ENCODE data around the gene PRKCA.

PRKCA gene

DNA sequence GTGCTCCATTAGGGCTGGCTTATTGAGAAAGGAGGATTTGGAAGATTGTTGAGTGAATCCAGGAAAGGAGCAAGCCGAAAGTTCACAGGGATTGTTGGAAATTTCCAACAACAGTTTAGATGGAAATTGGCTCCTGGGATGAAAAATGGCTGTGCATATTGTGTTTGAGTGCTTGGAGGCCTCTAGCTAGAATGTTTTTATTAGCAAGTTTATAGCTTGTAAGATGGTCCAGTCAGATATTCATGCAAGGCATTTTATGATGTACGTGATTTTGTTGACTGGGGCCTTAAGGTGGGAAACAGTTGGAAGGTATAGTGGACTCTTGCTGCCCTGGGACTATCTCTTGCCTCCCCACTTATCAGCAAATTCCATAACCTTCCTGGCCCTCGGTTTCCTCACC is 216.7 kb downstream of the PRKCA start:
- Histone ChIP-seq H2BK12ac (ENCODE audit: low read length) (no peak overlapping the region), H3K79me1 (ENCODE audit: low read length) (no peaks in the 10 kb centered on the region), H3K79me2 (ENCODE audit: control insufficient read depth, insufficient read depth, low read length, poor library complexity) (no peaks in the 10 kb centered on the region), H3K14ac (ENCODE audit: low read length) (no peak overlapping the region), H3K4ac (ENCODE audit: low read depth, low read length) (no peak overlapping the region), H3K9me3 (ENCODE audit: insufficient read depth, low read depth, low read length) (no peaks in the 10 kb centered on the region), H2AK5ac (ENCODE audit: low read length) (no peak overlapping the region), H3K4me3 (ENCODE audit: low read depth, low read length) (no peak overlapping the region), H2AFZ (ENCODE audit: insufficient read depth, low read length, poor library complexity) (no peak overlapping the region), H3K36me3 (ENCODE audit: control insufficient read depth in 1 of 2, insufficient read depth in 2 of 2, low read length in 2 of 2) (no peaks in the 10 kb centered on the region), H2BK5ac (ENCODE audit: low read depth, low read length, poor library complexity) (no peak overlapping the region), H3K27me3 (ENCODE audit: insufficient read depth, low read length) (no peaks in the 10 kb centered on the region), H4K12ac (ENCODE audit: low read depth, low read length) (no peak overlapping the region), H2BK120ac (ENCODE audit: insufficient read depth, low read length, poor library complexity) (no peak overlapping the region), H3K23ac (ENCODE audit: low read length) (no peak overlapping the region), H3K4me1 (ENCODE audit: control insufficient read depth in 1 of 2, insufficient read depth in 2 of 2, low read length in 2 of 2) (peaks cover 0 to 2% of the 10 kb centered on the region in 2 experiments), H4K8ac (ENCODE audit: low read depth, low read length) (no peak overlapping the region), H4K91ac (ENCODE audit: low read depth, low read length) (no peak overlapping the region), H3K18ac (ENCODE audit: low read length) (no peak overlapping the region), H3K4me2 (ENCODE audit: low read length) (no peak overlapping the region), H3K9ac (ENCODE audit: low read length) (no peak overlapping the region), H3K27ac (ENCODE audit: low read depth, low read length) (no peak overlapping the region)
- WGBS (ENCODE audit: extremely low coverage, insufficient coverage, insufficient read length): no CpG with 5 or more reads among the region's 3 CpGs
- DNase-seq: no peak

DNA sequence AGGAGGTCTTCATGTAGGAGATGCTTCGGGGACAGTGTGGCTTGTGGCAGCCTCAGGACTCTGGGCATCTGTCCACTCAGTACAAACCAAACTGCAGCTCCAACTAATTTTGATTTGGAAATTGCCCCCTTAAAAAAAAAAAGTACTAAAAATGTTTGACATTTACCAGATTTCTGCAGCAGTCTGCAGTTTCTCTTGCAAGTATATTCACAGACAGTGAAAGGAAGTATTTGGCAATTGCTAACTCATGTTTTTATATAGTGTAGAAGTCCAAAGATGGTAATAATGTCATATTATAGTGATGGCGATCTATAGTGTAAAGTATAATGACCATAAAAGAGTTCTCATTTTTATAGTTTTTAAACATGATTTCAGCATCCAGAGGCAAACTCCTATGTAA is 218.6 kb downstream of the PRKCA start:
- H4K12ac ChIP-seq (ENCODE audit: low read depth, low read length): no peak overlapping the region
- H3K14ac ChIP-seq (ENCODE audit: low read length): no peak overlapping the region
- H3K79me1 ChIP-seq (ENCODE audit: low read length): no peaks in the 10 kb centered on the region
- no peak overlapping the region for H3K27ac ChIP-seq (ENCODE audit: low read depth, low read length)
- DNase-seq: no peak
- no CpG with 5 or more reads among the region's 2 CpGs for WGBS (ENCODE audit: extremely low coverage, insufficient coverage, insufficient read length)
- H2AK5ac ChIP-seq (ENCODE audit: low read length): no peak overlapping the region
- H3K4me2 ChIP-seq (ENCODE audit: low read length): no peak overlapping the region
- H4K8ac ChIP-seq (ENCODE audit: low read depth, low read length): no peak overlapping the region
- H3K4ac ChIP-seq (ENCODE audit: low read depth, low read length): no peak overlapping the region
- no peak overlapping the region for H2BK5ac ChIP-seq (ENCODE audit: low read depth, low read length, poor library complexity)
- H3K23ac ChIP-seq (ENCODE audit: low read length): no peak overlapping the region
- no peak overlapping the region for H2BK12ac ChIP-seq (ENCODE audit: low read length)
- H3K9ac ChIP-seq (ENCODE audit: low read length): no peak overlapping the region
- H3K18ac ChIP-seq (ENCODE audit: low read length): no peak overlapping the region
- no peak overlapping the region for H4K91ac ChIP-seq (ENCODE audit: low read depth, low read length)
- no peak overlapping the region for H3K4me3 ChIP-seq (ENCODE audit: low read depth, low read length)
- no peaks in the 10 kb centered on the region for H3K79me2 ChIP-seq (ENCODE audit: control insufficient read depth, insufficient read depth, low read length, poor library complexity)
- no peak overlapping the region for H2AFZ ChIP-seq (ENCODE audit: insufficient read depth, low read length, poor library complexity)
- H3K36me3 ChIP-seq (ENCODE audit: control insufficient read depth in 1 of 2, insufficient read depth in 2 of 2, low read length in 2 of 2): no peaks in the 10 kb centered on the region
- no peaks in the 10 kb centered on the region for H3K9me3 ChIP-seq (ENCODE audit: insufficient read depth, low read depth, low read length)
- H3K27me3 ChIP-seq (ENCODE audit: insufficient read depth, low read length): no peaks in the 10 kb centered on the region
- peaks cover 0 to 2% of the 10 kb centered on the region in 2 experiments for H3K4me1 ChIP-seq (ENCODE audit: control insufficient read depth in 1 of 2, insufficient read depth in 2 of 2, low read length in 2 of 2)
- H2BK120ac ChIP-seq (ENCODE audit: insufficient read depth, low read length, poor library complexity): no peak overlapping the region

DNA sequence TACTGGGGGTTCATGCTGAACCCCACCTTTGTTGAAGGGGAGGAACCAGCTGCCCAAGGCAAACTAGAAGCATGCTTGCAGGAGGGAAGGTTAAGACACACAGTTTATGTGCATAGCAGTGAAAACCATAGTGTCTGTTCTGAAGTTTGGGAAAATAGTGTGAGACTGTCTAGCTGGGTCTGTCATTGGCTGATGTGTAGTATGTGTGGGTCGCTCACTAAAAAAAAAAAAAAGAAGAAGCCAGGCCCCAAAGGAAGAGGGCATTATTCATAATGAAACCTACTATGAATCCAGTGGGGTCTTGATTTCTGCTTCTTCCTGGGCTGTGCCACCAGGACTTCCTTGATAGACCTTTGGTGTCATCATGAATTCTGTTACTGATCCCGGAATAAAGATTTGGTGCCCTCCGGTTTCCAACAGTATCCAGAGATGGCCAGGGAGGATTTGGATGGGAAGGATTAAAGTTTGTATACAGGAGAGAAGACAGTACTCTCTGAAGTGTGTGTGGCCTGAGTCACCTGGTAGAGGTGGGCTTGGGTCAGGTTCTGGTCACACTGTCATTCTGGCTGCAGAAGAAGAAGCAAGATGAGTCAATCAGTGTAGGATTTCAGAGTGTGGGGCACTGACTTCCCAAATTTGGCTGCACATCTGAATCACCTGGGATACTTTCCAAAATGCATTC is 220.3 kb downstream of the PRKCA start:
- Histone ChIP-seq H3K27me3 (ENCODE audit: insufficient read depth, low read length) (no peaks in the 10 kb centered on the region), H2AK5ac (ENCODE audit: low read length) (no peak overlapping the region), H2BK5ac (ENCODE audit: low read depth, low read length, poor library complexity) (no peak overlapping the region), H3K4ac (ENCODE audit: low read depth, low read length) (no peak overlapping the region), H3K9ac (ENCODE audit: low read length) (no peak overlapping the region), H3K27ac (ENCODE audit: low read depth, low read length) (no peak overlapping the region), H2AFZ (ENCODE audit: insufficient read depth, low read length, poor library complexity) (no peak overlapping the region), H3K4me2 (ENCODE audit: low read length) (no peak overlapping the region), H3K23ac (ENCODE audit: low read length) (no peak overlapping the region), H3K4me3 (ENCODE audit: low read depth, low read length) (no peak overlapping the region), H4K12ac (ENCODE audit: low read depth, low read length) (no peak overlapping the region), H3K4me1 (ENCODE audit: control insufficient read depth in 1 of 2, insufficient read depth in 2 of 2, low read length in 2 of 2) (no peaks in the 10 kb centered on the region), H3K14ac (ENCODE audit: low read length) (no peak overlapping the region), H3K18ac (ENCODE audit: low read length) (no peak overlapping the region), H3K79me2 (ENCODE audit: control insufficient read depth, insufficient read depth, low read length, poor library complexity) (no peaks in the 10 kb centered on the region), H2BK120ac (ENCODE audit: insufficient read depth, low read length, poor library complexity) (no peak overlapping the region), H2BK12ac (ENCODE audit: low read length) (no peak overlapping the region), H3K36me3 (ENCODE audit: control insufficient read depth in 1 of 2, insufficient read depth in 2 of 2, low read length in 2 of 2) (no peaks in the 10 kb centered on the region), H4K8ac (ENCODE audit: low read depth, low read length) (no peak overlapping the region), H3K9me3 (ENCODE audit: insufficient read depth, low read depth, low read length) (no peaks in the 10 kb centered on the region), H3K79me1 (ENCODE audit: low read length) (no peaks in the 10 kb centered on the region), H4K91ac (ENCODE audit: low read depth, low read length) (no peak overlapping the region)
- no CpG with 5 or more reads among the region's 3 CpGs for WGBS (ENCODE audit: extremely low coverage, insufficient coverage, insufficient read length)
- DNase-seq: no peak

DNA sequence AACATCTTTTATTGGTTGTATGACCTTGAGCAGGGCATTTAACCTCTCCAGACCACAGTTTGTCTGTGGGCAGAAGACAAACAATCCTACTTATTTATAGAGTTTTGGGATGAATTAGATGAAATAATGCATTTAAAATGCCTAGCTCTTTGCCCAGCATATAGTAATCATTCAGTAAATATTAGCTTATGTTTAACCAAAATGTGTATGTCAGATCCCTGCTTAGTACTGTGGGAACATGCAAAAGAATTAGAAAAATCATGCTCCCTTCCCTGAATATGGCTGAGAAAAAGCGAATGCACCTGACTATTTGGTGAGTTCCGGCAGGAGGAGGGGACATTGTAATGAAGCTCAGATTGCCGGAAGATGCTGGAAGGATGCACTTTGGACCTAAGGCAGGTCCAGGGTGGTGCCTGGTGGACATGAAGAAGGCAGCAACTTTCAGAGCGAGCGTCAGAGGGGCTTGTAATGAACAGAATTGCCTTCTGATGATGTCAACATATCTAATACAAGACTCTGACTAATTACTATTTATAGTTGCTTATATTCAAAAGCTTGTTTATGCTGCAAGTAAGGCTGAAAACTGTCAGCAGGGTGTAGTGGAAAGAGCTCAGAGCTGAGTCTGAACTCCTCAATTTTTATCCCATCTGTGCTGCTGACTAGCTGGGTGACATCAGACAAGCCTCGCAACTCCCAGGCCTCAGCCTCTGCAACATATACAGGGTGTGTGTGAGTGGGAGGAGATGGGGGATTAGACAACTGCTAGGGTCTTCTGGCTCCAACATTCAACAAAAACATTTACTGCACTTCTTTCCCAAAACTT is 221.2 kb downstream of the PRKCA start:
- Histone ChIP-seq H3K4me2 (ENCODE audit: low read length) (no peak overlapping the region), H3K36me3 (ENCODE audit: control insufficient read depth in 1 of 2, insufficient read depth in 2 of 2, low read length in 2 of 2) (no peaks in the 10 kb centered on the region), H2AK5ac (ENCODE audit: low read length) (no peak overlapping the region), H2BK120ac (ENCODE audit: insufficient read depth, low read length, poor library complexity) (no peak overlapping the region), H2BK12ac (ENCODE audit: low read length) (no peak overlapping the region), H3K9ac (ENCODE audit: low read length) (no peak overlapping the region), H3K23ac (ENCODE audit: low read length) (no peak overlapping the region), H3K4me1 (ENCODE audit: control insufficient read depth in 1 of 2, insufficient read depth in 2 of 2, low read length in 2 of 2) (no peaks in the 10 kb centered on the region), H3K79me2 (ENCODE audit: control insufficient read depth, insufficient read depth, low read length, poor library complexity) (no peaks in the 10 kb centered on the region), H3K9me3 (ENCODE audit: insufficient read depth, low read depth, low read length) (no peaks in the 10 kb centered on the region), H4K91ac (ENCODE audit: low read depth, low read length) (no peak overlapping the region), H4K8ac (ENCODE audit: low read depth, low read length) (no peak overlapping the region), H3K79me1 (ENCODE audit: low read length) (no peaks in the 10 kb centered on the region), H2AFZ (ENCODE audit: insufficient read depth, low read length, poor library complexity) (no peak overlapping the region), H3K4me3 (ENCODE audit: low read depth, low read length) (no peak overlapping the region), H4K12ac (ENCODE audit: low read depth, low read length) (no peak overlapping the region), H3K14ac (ENCODE audit: low read length) (no peak overlapping the region), H3K4ac (ENCODE audit: low read depth, low read length) (no peak overlapping the region), H3K27ac (ENCODE audit: low read depth, low read length) (no peak overlapping the region), H3K18ac (ENCODE audit: low read length) (no peak overlapping the region), H2BK5ac (ENCODE audit: low read depth, low read length, poor library complexity) (no peak overlapping the region), H3K27me3 (ENCODE audit: insufficient read depth, low read length) (no peaks in the 10 kb centered on the region)
- no peak for DNase-seq
- WGBS (ENCODE audit: extremely low coverage, insufficient coverage, insufficient read length): no CpG with 5 or more reads among the region's 6 CpGs

All from trophoblast cell (in vitro differentiated cells and primary cell).